ENCODE data around the gene ZFP82.
A peak's percentile ranks its signal among the peaks of the same experiment; 100 is the strongest.

The ZFP82 gene

GRCh38 chr19:36418287-36419001, at the start of gene ZFP82:
TSS of gene ZFP82 (minus strand) at chr19:36418644. CDS start at chr19:36409789, 8,855 bp downstream.
- TF ChIP-seq CTCF (conservative IDR thresholded peaks at IDR 0.05; ENCODE audit: low read depth) = no peak
- no peak within 1 kb of the TSS for H3K27ac ChIP-seq
- POLR2A ChIA-PET (ENCODE audit: low non-redundant PET) = no interaction called here
- CTCF ChIA-PET = no interaction called here
- peak; percentile 33 for DNase-seq (ENCODE audit: low spot score)

- no peak for DNase-seq (ENCODE audit: low spot score)
- ChIA-PET CTCF (no interaction called here), POLR2A (ENCODE audit: low non-redundant PET) (no interaction called here)
- no peak for TF ChIP-seq CTCF (conservative IDR thresholded peaks at IDR 0.05; ENCODE audit: low read depth)
- H3K27ac ChIP-seq = no peak overlapping the region
These were observed 41.6 kb upstream of the ZFP82 start for GRCh38 chr19:36460046-36460445.

- CTCF ChIA-PET = interaction anchor here (0.6 kb wide), 2 partner anchors 22 to 376 kb away, joined by 3 to 4 read pairs; no protein-coding TSS in a partner anchor
- TF ChIP-seq CTCF (conservative IDR thresholded peaks at IDR 0.05; ENCODE audit: low read depth) = no peak
- POLR2A ChIA-PET (ENCODE audit: low non-redundant PET) = no interaction called here
- no peak overlapping the region for H3K27ac ChIP-seq
- DNase-seq (ENCODE audit: low spot score) = no peak
These were observed 38.4 kb upstream of the ZFP82 start for GRCh38 chr19:36456831-36457230.

DNA sequence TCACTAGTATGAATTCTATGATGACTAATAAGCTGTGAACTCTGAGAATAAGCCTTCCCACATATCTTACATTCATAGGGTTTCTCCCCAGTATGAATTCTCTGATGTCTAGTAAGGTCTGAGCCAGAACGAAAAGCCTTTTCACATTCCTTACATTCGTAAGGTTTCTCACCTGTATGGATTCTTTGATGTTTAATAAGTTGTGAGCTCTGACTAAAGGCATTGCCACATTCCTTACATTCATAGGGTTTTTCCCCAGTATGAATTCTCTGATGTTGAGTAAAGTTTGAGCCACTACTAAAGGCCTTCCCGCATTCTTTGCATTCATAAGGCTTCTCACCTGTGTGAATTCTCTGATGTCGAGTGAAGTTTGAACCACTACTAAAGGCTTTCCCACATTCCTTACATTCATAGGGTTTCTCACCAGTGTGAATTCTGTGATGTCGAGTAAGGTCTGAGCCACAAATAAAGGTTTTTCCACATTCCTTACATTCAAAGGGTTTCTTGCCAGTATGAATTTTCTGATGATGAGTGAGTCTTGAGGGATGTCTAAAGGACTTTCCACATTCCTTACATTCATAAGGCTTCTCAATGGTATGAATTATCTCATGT, 30.7 kb upstream of the ZFP82 start:
- H3K27ac ChIP-seq = no peak overlapping the region
- no peak for TF ChIP-seq CTCF (conservative IDR thresholded peaks at IDR 0.05; ENCODE audit: low read depth)
- CTCF ChIA-PET = no interaction called here
- POLR2A ChIA-PET (ENCODE audit: low non-redundant PET) = no interaction called here
- DNase-seq (ENCODE audit: low spot score) = no peak

DNA sequence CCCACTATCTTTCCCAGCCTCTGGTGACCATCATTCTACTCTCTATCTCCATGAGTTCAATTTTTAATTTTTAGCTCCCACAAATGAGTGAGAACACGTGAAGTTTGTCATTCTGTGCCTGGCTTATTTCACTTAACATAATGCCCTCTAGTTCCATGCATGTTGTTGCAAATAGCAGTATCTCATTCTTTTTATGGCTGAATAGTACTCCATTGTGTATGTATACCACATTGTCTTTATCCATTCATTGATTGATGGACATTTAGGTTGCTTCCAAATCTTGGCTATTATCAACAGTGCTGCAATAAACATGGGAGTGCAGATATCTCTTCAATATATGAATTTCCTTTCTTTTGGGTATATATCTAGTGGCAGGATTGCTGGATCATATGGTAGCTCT, 22.9 kb upstream of the ZFP82 start:
- CTCF ChIA-PET = no interaction called here
- DNase-seq (ENCODE audit: low spot score) = no peak
- POLR2A ChIA-PET (ENCODE audit: low non-redundant PET) = no interaction called here
- no peak overlapping the region for H3K27ac ChIP-seq
- TF ChIP-seq CTCF (conservative IDR thresholded peaks at IDR 0.05; ENCODE audit: low read depth) = no peak

GRCh38 chr19:36436531-36436930, 18.1 kb upstream of the ZFP82 start:
- no peak for DNase-seq (ENCODE audit: low spot score)
- POLR2A ChIA-PET (ENCODE audit: low non-redundant PET) = no interaction called here
- no peak overlapping the region for H3K27ac ChIP-seq
- CTCF ChIA-PET = no interaction called here
- no peak for TF ChIP-seq CTCF (conservative IDR thresholded peaks at IDR 0.05; ENCODE audit: low read depth)

All from RWPE1 (cell line).